Measurements from ENCODE around the gene DCDC1. TPM values are rescaled to one million over a fixed set of nuclear protein-coding genes. Genes with fewer than 3 reads are reported as not detected.

DCDC1 gene
- total RNA-seq, 1 experiment from 2014 or later, result 1.5 TPM

DNA sequence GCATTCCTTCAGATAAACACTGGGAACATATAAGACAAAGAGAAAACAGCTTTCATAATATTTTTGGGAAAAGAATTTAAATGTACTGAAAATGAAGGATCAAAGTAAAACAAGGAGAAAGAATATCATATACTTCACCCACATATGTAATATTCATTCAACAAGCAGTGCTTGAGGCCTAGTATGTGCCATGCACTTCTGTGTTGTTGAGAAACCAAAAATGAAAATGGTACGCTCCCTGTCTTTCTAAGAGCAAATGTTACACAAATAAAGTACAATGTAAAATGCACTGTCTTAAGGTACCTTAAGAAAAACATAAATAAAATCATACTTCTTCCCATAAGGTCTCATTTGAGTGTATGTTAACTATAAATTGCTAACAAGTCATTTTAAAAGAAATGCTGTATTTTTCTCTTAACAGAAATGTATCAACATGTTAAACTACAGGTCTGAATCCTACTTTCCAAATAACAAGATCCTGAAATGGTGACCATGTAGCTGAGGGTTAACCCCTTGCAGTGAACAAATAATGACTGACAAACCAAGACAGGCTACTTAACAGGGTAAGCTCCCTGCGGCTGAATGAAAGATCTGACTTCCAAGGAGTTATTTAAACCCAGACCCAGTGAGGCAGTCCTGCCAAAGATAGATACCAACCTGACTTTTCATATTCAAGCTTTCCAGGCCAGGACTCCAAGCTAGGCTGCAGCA lies 377.6 kb downstream of the DCDC1 start:
- RAD21 ChIA-PET (ENCODE audit: low non-redundant PET in 1 of 2, low total read pairs in 2 of 2, uncharacterized antibody in 2 of 2, unreplicated experiment in 2 of 2), result no interaction called here
- Histone ChIP-seq H3K9me2 (ENCODE audit: insufficient read depth) (no peaks in the 10 kb centered on the region), H3K4me1 (ENCODE audit: control insufficient read depth in 1 of 2, insufficient read depth in 2 of 2, low read length in 2 of 2) (no peaks in the 10 kb centered on the region), H4K20me1 (ENCODE audit: insufficient read depth) (no peaks in the 10 kb centered on the region), H3K27ac (ENCODE audit: low read depth, low read length) (no peak overlapping the region), H3K4me2 (ENCODE audit: low read length) (no peak overlapping the region), H3K79me2 (ENCODE audit: insufficient read depth, low read length) (no peaks in the 10 kb centered on the region), H2AFZ (ENCODE audit: low read depth, low read length, poor library complexity, severe bottlenecking) (no peak overlapping the region), H3K4me3 (replicated peaks in 1 of 2; ENCODE audit: low read depth in 1 of 2, low read length in 2 of 2) (no peak overlapping the region), H3K9me3 (ENCODE audit: control insufficient read depth in 1 of 2, insufficient read depth in 1 of 2, low read depth in 1 of 2, low read length in 2 of 2) (no peaks in the 10 kb centered on the region), H3K9ac (ENCODE audit: low read length) (no peak overlapping the region), H3K27me3 (ENCODE audit: insufficient read depth, low read length) (no peaks in the 10 kb centered on the region), H3K36me3 (ENCODE audit: control insufficient read depth in 1 of 2, insufficient read depth in 2 of 2, low read length in 2 of 2) (no peaks in the 10 kb centered on the region)
- ATAC-seq, result no peak
- CTCF ChIA-PET, result no interaction called here
- no TSS peak for BruUV-seq (replicated peaks)
- TF ChIP-seq ZFX (IDR thresholded peaks at IDR 0.05), result no peak
- no peak for TF ChIP-seq YY1 (IDR thresholded peaks at IDR 0.05; ENCODE audit: extremely low read depth, insufficient replicate concordance, low read depth, low read length)
- TF ChIP-seq EZH2 (IDR thresholded peaks at IDR 0.05), result no peak
- no peak for TF ChIP-seq SP1 (IDR thresholded peaks at IDR 0.05; ENCODE audit: low read depth)
- TF ChIP-seq SRF (IDR thresholded peaks at IDR 0.05; ENCODE audit: low read depth), result no peak
- TF ChIP-seq POLR2AphosphoS5 (IDR thresholded peaks at IDR 0.05; ENCODE audit: low read depth, low read length), result no peak
- TF ChIP-seq ZNF274 (IDR thresholded peaks at IDR 0.05; ENCODE audit: low read depth, low read length), result no peak
- no peak for TF ChIP-seq SIN3A (IDR thresholded peaks at IDR 0.05; ENCODE audit: low read depth)
- TF ChIP-seq EGR1 (IDR thresholded peaks at IDR 0.05; ENCODE audit: low read depth), result no peak
- TF ChIP-seq, protein P1, sequence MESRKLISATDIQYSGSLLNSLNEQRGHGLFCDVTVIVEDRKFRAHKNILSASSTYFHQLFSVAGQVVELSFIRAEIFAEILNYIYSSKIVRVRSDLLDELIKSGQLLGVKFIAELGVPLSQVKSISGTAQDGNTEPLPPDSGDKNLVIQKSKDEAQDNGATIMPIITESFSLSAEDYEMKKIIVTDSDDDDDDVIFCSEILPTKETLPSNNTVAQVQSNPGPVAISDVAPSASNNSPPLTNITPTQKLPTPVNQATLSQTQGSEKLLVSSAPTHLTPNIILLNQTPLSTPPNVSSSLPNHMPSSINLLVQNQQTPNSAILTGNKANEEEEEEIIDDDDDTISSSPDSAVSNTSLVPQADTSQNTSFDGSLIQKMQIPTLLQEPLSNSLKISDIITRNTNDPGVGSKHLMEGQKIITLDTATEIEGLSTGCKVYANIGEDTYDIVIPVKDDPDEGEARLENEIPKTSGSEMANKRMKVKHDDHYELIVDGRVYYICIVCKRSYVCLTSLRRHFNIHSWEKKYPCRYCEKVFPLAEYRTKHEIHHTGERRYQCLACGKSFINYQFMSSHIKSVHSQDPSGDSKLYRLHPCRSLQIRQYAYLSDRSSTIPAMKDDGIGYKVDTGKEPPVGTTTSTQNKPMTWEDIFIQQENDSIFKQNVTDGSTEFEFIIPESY (IDR thresholded peaks at IDR 0.05; ENCODE audit: extremely low read depth, insufficient replicate concordance, low read length), result no peak
- no peak for TF ChIP-seq POLR2A (IDR thresholded peaks at IDR 0.05; ENCODE audit: borderline replicate concordance, extremely low read depth, insufficient read depth, insufficient read length)
- intact Hi-C loops (cut with micrococcal nuclease), result no loop called here
- POLR2A ChIA-PET, result no interaction called here
- DNase-seq (ENCODE audit: low read depth, low spot score), result no peak

All from HCT116 (cell line).